ENCODE data around the gene UBAP2L. TPM values are rescaled to one million over a fixed set of nuclear protein-coding genes. Genes with fewer than 3 reads are reported as not detected.

UBAP2L gene
- total and polyA plus RNA-seq, 9 of the 15 experiments (the other 6 are each of a cell fraction or from before 2014, with no cell fraction given) = 75.0 to 245 (median 119) TPM

- H3K9ac ChIP-seq (ENCODE audit: insufficient read depth in 1 of 2, low read depth in 2 of 2, low read length in 2 of 2) = no peak overlapping the region
- no peaks in the 10 kb centered on the region for H3K36me3 ChIP-seq (ENCODE audit: control insufficient read depth, insufficient read depth, low read length)
- H3K9me3 ChIP-seq (replicated peaks; ENCODE audit: control insufficient read depth, insufficient read depth, low read depth, low read length) = peaks cover 8% of the 10 kb centered on the region
- no TSS peak for BruUV-seq (replicated peaks)
- no peaks in the 10 kb centered on the region for H3K79me2 ChIP-seq (ENCODE audit: control insufficient read depth, insufficient read depth, low read length)
- H3K27ac ChIP-seq (ENCODE audit: extremely low read depth, low read depth, low read length) = no peak overlapping the region
- peaks cover 7 to 9% of the 10 kb centered on the region in 2 experiments; a peak in 3 of 5 replicates for H3K4me1 ChIP-seq (replicated peaks in 1 of 2; ENCODE audit: control insufficient read depth in 2 of 2, insufficient read depth in 2 of 2, low read length in 2 of 2)
- peak in 3 of 4 experiments; percentile 48 to 50 (median 49) for DNase-seq (ENCODE audit: extremely low read depth in 1 of 4, low spot score in 3 of 4)
- ChIA-PET CTCF (ENCODE audit: low intra/inter-chr PET ratio) (no interaction called here), POLR2A (interaction anchor here (0.8 kb wide), 1 partner anchor 9 kb away, joined by 4 read pairs; no protein-coding TSS in a partner anchor)
- no peaks in the 10 kb centered on the region for H3K27me3 ChIP-seq (ENCODE audit: control insufficient read depth in 2 of 2, insufficient read depth in 2 of 2, low read length in 2 of 2)
- H3K4me2 ChIP-seq (ENCODE audit: insufficient read depth, low read length) = no peak overlapping the region
- no peaks in the 10 kb centered on the region for H3K9me1 ChIP-seq (ENCODE audit: control insufficient read depth, insufficient read depth, low read length)
- no peak for ATAC-seq
- intact Hi-C loops (cut with micrococcal nuclease) = no loop called here
- H3K4me3 ChIP-seq = no peak overlapping the region
- FAIRE-seq = no peak
- no peaks in the 10 kb centered on the region for H4K20me1 ChIP-seq (replicated peaks; ENCODE audit: control insufficient read depth, insufficient read depth, low read length)
- in situ Hi-C loops (cut with MboI) = no loop called here
- 22% methylated on average over 8 of the region's 8 CpGs for WGBS (ENCODE audit: insufficient coverage, low coverage, missing lambda C conversion rate)
- no peak overlapping the region for H2AFZ ChIP-seq (ENCODE audit: low read depth, low read length)
- TF ChIP-seq POLR3G (IDR thresholded peaks at IDR 0.05; ENCODE audit: extremely low read depth, insufficient read length, insufficient replicate concordance) (no peak), PRPF4 (IDR thresholded peaks at IDR 0.05; ENCODE audit: insufficient read depth, low read depth, low read length, poor library complexity, severe bottlenecking) (no peak), JUN (IDR thresholded peaks at IDR 0.05; ENCODE audit: borderline replicate concordance, low read depth, low read length) (0 out of 2 replicates have a peak, but pooled peaks have one; percentile 9), JUN (CRISPR knock-in tag; IDR thresholded peaks at IDR 0.05; ENCODE audit: borderline replicate concordance) (no peak), ZNF395 (CRISPR knock-in tag; IDR thresholded peaks at IDR 0.05) (no peak), NUFIP1 (IDR thresholded peaks at IDR 0.05; ENCODE audit: partially characterized antibody) (no peak), ZZZ3 (IDR thresholded peaks at IDR 0.05) (no peak), ZNF444 (CRISPR knock-in tag; IDR thresholded peaks at IDR 0.05) (no peak), SP1 (CRISPR knock-in tag; IDR thresholded peaks at IDR 0.05) (no peak), SAFB2 (IDR thresholded peaks at IDR 0.05; ENCODE audit: borderline replicate concordance, low read depth, low read length, severe bottlenecking) (no peak), ZNF609 (CRISPR knock-in tag; IDR thresholded peaks at IDR 0.05; ENCODE audit: borderline replicate concordance) (no peak), HDAC3 (IDR thresholded peaks at IDR 0.05; ENCODE audit: borderline replicate concordance, partially characterized antibody) (no peak), NR2F6 (CRISPR knock-in tag; IDR thresholded peaks at IDR 0.05) (no peak), CEBPG (CRISPR knock-in tag; IDR thresholded peaks at IDR 0.05) (no peak), CEBPG (tag; conservative IDR thresholded peaks at IDR 0.05 in 1 of 2, IDR thresholded peaks at IDR 0.05 in 1 of 2) (no peak), ZNF384 (IDR thresholded peaks at IDR 0.05; ENCODE audit: low read depth, low read length) (peak; percentile 41; the same call in 1 of the 2 replicates)
Measured at GRCh38 chr1:154295408-154296235, 74.9 kb downstream of the UBAP2L start.
